Bronchial epithelial cell (primary cell): Measurements from ENCODE around the gene ZNRF2. TPM values are rescaled to one million over a fixed set of nuclear protein-coding genes. Genes with fewer than 3 reads are reported as not detected.

Experiments used
- DNase-seq: peaks from one replicate; pipeline ENCODE4 v3.0.0-alpha.2; 2010; ENCODE audit warnings: low read depth
- FAIRE-seq: peaks from 2 replicates; lab custom pipeline; 2011; peaks lifted over from hg19 to GRCh38; lab: Jason Lieb, UNC
- H3K27me3 ChIP-seq: 2 replicates; pipeline ENCODE4 v1.5.1; 2011; ENCODE audit warnings: low read length; ENCODE audit not compliant: control insufficient read depth, insufficient read depth
- H3K36me3 ChIP-seq: 2 replicates; pipeline ENCODE4 v1.5.1; 2011; ENCODE audit warnings: low read length; ENCODE audit not compliant: control insufficient read depth, insufficient read depth
- H3K4me3 ChIP-seq: 2 replicates; pipeline ENCODE4 v1.5.1; 2011; ENCODE audit warnings: mild to moderate bottlenecking, low read depth, low read length, control low read depth
- total RNA-seq: library from RNA; depleted of rRNA; stranded (reverse); fragments of >200 nt; gene quantifications from 2 replicates; pipeline ENCODE4 v1.2.1, GENCODE V29; 2014
- TF ChIP-seq, protein P1 (sequence below): IDR thresholded peaks from 2 replicates; pipeline ENCODE4 v1.5.1; 2011; ENCODE audit warnings: mild to moderate bottlenecking, moderate library complexity, low read length, control low read depth, inconsistent platforms; ENCODE audit not compliant: insufficient read depth, severe bottlenecking

The ZNRF2 gene
- total RNA-seq, 1 donor from 2014 or later: 18.4 TPM

DNA sequence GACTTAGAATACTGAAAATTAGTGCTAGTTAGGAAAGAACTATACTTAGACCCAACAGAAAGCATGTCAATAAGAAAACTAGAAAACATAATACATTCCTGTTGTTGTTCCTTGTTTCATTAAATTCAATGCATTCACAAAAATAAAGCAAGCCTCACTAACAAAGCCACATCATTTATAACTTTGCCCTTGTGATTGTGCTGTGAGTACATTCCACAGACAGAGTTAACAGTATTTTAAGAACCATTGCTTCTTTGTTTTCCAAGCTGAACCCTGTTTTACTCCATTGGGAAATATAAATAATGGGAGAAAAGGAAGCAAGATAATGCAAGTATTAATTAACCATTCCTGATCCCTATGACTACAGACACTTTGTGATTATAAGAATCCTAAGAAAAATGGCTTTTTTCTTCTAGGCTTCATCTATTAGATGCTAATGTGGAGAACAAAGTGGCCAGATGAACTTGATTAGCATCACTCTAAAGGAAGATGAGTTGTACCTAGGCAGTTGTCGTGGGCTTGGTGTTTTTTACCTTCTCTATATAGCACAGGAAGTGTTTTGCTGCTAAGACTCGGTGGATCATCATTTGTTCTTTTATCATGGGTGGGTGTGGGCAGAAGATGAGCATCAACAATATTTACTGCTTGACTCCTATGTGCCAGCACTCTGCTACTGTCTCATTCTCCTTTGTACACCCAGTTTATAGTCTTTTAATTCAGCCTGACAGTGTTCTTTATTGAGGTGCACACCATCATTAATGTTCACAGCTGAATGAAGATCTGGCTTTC lies 34.2 kb upstream of the ZNRF2 start:
- Histone ChIP-seq H3K4me3 (no peak overlapping the region), H3K36me3 (no peaks in the 10 kb centered on the region), H3K27me3 (no peaks in the 10 kb centered on the region)
- TF ChIP-seq, protein P1, sequence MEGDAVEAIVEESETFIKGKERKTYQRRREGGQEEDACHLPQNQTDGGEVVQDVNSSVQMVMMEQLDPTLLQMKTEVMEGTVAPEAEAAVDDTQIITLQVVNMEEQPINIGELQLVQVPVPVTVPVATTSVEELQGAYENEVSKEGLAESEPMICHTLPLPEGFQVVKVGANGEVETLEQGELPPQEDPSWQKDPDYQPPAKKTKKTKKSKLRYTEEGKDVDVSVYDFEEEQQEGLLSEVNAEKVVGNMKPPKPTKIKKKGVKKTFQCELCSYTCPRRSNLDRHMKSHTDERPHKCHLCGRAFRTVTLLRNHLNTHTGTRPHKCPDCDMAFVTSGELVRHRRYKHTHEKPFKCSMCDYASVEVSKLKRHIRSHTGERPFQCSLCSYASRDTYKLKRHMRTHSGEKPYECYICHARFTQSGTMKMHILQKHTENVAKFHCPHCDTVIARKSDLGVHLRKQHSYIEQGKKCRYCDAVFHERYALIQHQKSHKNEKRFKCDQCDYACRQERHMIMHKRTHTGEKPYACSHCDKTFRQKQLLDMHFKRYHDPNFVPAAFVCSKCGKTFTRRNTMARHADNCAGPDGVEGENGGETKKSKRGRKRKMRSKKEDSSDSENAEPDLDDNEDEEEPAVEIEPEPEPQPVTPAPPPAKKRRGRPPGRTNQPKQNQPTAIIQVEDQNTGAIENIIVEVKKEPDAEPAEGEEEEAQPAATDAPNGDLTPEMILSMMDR: no peak
- DNase-seq (no peak), FAIRE-seq (no peak)

DNA sequence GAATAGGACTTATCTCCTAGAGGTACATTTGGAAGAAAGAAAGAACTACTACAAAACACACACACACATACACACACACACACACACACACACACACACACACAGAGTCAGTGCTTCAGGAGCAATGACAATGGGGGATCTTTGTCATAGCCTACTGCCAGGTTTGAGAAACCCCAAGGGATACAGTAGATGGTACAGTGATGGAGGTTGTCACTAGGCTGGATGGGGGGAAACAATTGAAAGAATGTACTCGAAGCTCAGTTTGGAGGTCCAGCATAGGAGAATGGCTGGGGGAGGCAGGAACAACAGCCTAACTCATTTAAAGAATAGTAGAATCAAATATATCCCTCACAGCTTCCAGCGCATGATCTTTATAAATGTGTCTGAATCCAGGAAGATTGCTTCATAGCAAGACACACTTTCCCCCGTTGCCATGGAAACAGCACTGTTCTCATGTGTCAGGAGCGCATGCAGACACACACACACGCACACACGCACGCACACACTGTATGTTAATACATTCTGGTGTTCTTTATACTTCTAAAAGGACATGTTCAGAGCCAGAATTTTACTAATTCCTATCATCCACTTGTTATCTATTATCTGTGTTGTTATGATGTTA lies 32.6 kb upstream of the ZNRF2 start:
- H3K27me3 ChIP-seq: no peaks in the 10 kb centered on the region
- no peaks in the 10 kb centered on the region for H3K36me3 ChIP-seq
- no peak overlapping the region for H3K4me3 ChIP-seq
- TF ChIP-seq, protein P1: no peak
- FAIRE-seq (no peak), DNase-seq (no peak)

DNA sequence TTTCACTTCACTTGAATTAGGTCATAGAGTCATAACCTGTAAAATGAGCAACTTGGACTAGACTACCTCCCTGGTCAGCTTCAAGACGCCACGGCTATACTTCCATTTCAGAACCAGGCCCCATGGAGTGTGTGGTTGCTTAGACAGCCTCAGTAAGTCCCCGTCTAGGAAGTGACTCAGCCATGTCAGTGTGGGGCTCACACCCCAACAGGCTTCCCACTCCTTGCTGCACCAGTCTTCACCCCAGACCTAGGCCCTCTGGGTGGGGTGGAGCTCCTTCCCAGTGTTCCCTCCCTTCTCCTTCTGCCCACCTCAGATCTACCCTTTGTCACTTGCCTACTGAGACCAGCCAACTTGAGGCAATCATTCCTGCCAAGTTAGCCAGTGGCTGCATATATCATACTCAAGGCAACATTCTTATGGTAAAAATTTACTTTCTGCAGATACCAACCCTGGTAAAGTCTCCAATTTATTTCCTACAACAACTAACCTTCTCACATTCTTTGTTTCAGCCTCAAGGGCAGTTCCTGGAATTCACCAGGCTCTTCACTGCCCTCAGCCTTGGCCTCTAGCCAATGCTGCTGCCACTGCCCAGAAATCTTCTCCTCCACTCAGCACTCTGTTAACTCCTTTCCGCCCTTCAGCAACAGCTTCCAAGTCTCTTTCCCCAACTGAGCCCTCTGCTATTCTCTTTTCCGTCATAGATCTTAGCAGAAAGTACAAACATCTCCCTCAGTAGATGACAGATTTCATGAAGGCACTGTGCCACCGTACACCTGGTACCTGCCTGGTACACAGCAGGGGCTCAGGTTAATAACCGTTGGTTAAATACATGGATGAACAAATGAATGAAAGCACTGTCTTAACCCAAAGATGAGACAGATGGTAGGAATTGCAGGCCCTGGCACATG lies 31.3 kb upstream of the ZNRF2 start:
- DNase-seq (peak; percentile 44), FAIRE-seq (no peak)
- Histone ChIP-seq H3K36me3 (no peaks in the 10 kb centered on the region), H3K27me3 (no peaks in the 10 kb centered on the region), H3K4me3 (no peak overlapping the region)
- TF ChIP-seq, protein P1: no peak

DNA sequence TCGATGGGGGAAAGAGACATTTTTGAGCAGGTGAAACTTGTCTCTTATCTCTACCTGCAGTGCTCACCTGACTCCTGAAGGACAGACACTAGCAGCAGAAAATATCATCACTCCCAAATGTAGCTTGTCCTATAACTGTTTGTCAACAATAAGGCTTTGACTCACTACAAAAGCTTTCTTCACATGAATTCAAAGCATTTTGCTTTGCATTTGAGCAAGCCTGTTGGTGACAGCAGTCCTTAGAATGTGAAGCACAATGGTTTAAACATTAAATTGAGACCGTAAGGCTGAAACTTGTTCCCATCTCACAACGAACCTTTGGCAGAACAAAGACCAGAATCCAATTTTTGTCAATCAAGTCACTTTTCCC lies 30.6 kb upstream of the ZNRF2 start:
- TF ChIP-seq, protein P1: no peak
- FAIRE-seq: no peak

DNA sequence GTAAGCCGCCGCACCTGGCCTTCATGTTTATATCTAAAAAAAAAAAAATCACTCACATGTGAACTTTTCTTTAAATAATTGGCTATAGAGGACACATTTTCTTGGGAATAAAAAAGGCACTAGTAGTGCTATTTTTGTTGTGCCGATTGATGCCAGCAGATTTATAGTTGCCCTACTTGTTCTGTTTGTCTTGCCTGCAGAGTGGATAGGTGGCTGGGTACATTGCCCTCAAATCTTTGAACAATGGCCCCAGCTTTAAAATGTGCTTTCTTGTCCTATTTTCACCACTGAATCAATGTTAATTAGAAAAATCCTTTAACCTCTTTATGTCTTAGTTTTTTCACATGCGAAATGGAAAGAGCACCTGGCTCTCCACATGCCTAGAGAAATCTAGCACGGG lies 30.1 kb upstream of the ZNRF2 start:
- Histone ChIP-seq H3K4me3 (no peak overlapping the region), H3K27me3 (no peaks in the 10 kb centered on the region), H3K36me3 (no peaks in the 10 kb centered on the region)
- FAIRE-seq (no peak), DNase-seq (no peak)
- TF ChIP-seq, protein P1: no peak

More for the DNA sequence above, 30.6 kb upstream of the ZNRF2 start:
- Histone ChIP-seq H3K4me3 (no peak overlapping the region), H3K27me3 (no peaks in the 10 kb centered on the region), H3K36me3 (no peaks in the 10 kb centered on the region)
- no peak for DNase-seq
